Large intestine (tissue), 3 donors: Measurements from ENCODE around the gene NRXN2. TPM values are rescaled to one million over a fixed set of nuclear protein-coding genes. Genes with fewer than 3 reads are reported as not detected.

ENCODE experiments used
- DNase-seq, 2 donors: peaks; one replicate each; pipeline versions ENCODE4 v3.0.0 to v3.0.0-alpha.2; 2013
- H3K27ac ChIP-seq: one replicate; pipeline ENCODE4 v1.5.1; 2013; ENCODE audit warnings: low read length
- H3K27me3 ChIP-seq: 2 replicates; pipeline ENCODE4 v1.6.1; 2013; ENCODE audit warnings: low read length; ENCODE audit not compliant: control insufficient read depth, insufficient read depth
- H3K36me3 ChIP-seq: 2 replicates; pipeline ENCODE4 v1.6.1; 2013; ENCODE audit warnings: low read length; ENCODE audit not compliant: control insufficient read depth, insufficient read depth
- H3K4me1 ChIP-seq: one replicate; pipeline ENCODE4 v1.6.1; 2013; ENCODE audit warnings: low read length; ENCODE audit not compliant: control insufficient read depth, insufficient read depth
- H3K4me3 ChIP-seq: one replicate; pipeline ENCODE4 v1.5.1; 2013; ENCODE audit warnings: low read length
- H3K9me3 ChIP-seq: one replicate; pipeline ENCODE4 v1.6.1; 2013; ENCODE audit warnings: mild to moderate bottlenecking, low read depth, low read length, moderate library complexity; ENCODE audit not compliant: control insufficient read depth
- WGBS: methylation state at CpG from one replicate; pipeline ENCODE4 v1.1.5; 2013; ENCODE audit warnings: low lambda C conversion rate; ENCODE audit not compliant: insufficient coverage; 5-methylcytosine and 5-hydroxymethylcytosine counted together
- polyA plus RNA-seq: library from polyadenylated mRNA; unstranded; fragments of 120-200 nt; gene quantifications from one replicate; pipeline ENCODE4 v1.2.1, GENCODE V29; 2013

Gene NRXN2
- polyA plus RNA-seq, 1 donor, result 13.8 TPM

- Histone ChIP-seq H3K36me3 (no peaks in the 10 kb centered on the region), H3K27ac (no peak overlapping the region), H3K4me1 (peaks cover 19% of the 10 kb centered on the region), H3K9me3 (peaks cover 5% of the 10 kb centered on the region), H3K4me3 (no peak overlapping the region), H3K27me3 (peaks cover 72% of the 10 kb centered on the region)
- WGBS, result no CpG with 5 or more reads among the region's 9 CpGs
- no peak for DNase-seq
Observed at GRCh38 chr11:64720167-64720566, 2.8 kb downstream of the NRXN2 start.

GRCh38 chr11:64719406-64719805 is 3.6 kb downstream of the NRXN2 start:
- peaks cover 11% of the 10 kb centered on the region for H3K4me1 ChIP-seq
- no peak overlapping the region for H3K27ac ChIP-seq
- peaks cover 5% of the 10 kb centered on the region for H3K9me3 ChIP-seq
- DNase-seq, result no peak
- peaks cover 80% of the 10 kb centered on the region for H3K27me3 ChIP-seq
- no peaks in the 10 kb centered on the region for H3K36me3 ChIP-seq
- H3K4me3 ChIP-seq, result no peak overlapping the region
- WGBS, result no CpG with 5 or more reads among the region's 10 CpGs

- H3K27me3 ChIP-seq, result peaks cover 86% of the 10 kb centered on the region
- DNase-seq, result no peak
Observed at GRCh38 chr11:64718780-64719124, 4.2 kb downstream of the NRXN2 start.

GRCh38 chr11:64718084-64718779 is 4.8 kb downstream of the NRXN2 start:
- peaks cover 86% of the 10 kb centered on the region for H3K27me3 ChIP-seq
- H3K9me3 ChIP-seq, result peaks cover 1% of the 10 kb centered on the region
- peaks cover under 1% of the 10 kb centered on the region for H3K4me1 ChIP-seq
- WGBS, result 40% methylated on average over 1 of the region's 15 CpGs
- no peak overlapping the region for H3K4me3 ChIP-seq
- DNase-seq, result no peak
- H3K27ac ChIP-seq, result no peak overlapping the region
- H3K36me3 ChIP-seq, result no peaks in the 10 kb centered on the region

More at GRCh38 chr11:64718780-64719124, 4.2 kb downstream of the NRXN2 start:
- H3K4me1 ChIP-seq, result peaks cover 6% of the 10 kb centered on the region
- H3K9me3 ChIP-seq, result peaks cover 5% of the 10 kb centered on the region
- no peak overlapping the region for H3K27ac ChIP-seq
- H3K4me3 ChIP-seq, result no peak overlapping the region
- no peaks in the 10 kb centered on the region for H3K36me3 ChIP-seq
- WGBS, result 100% methylated on average over 2 of the region's 4 CpGs

- Histone ChIP-seq H3K4me3 (no peak overlapping the region), H3K36me3 (no peaks in the 10 kb centered on the region), H3K9me3 (no peaks in the 10 kb centered on the region), H3K4me1 (no peaks in the 10 kb centered on the region), H3K27ac (no peak overlapping the region), H3K27me3 (peaks cover 87% of the 10 kb centered on the region)
- WGBS, result no CpG with 5 or more reads among the region's 4 CpGs
- no peak for DNase-seq
Observed at GRCh38 chr11:64717268-64717578, 5.8 kb downstream of the NRXN2 start.

- Histone ChIP-seq H3K4me3 (no peak overlapping the region), H3K36me3 (no peaks in the 10 kb centered on the region), H3K4me1 (no peaks in the 10 kb centered on the region), H3K27me3 (peaks cover 87% of the 10 kb centered on the region), H3K27ac (no peak overlapping the region), H3K9me3 (no peaks in the 10 kb centered on the region)
- no CpG with 5 or more reads among the region's 21 CpGs for WGBS
- no peak for DNase-seq
Observed at GRCh38 chr11:64716473-64717267, 6.3 kb downstream of the NRXN2 start.

- peaks cover 87% of the 10 kb centered on the region for H3K27me3 ChIP-seq
Observed at GRCh38 chr11:64715756-64716472, 7.1 kb downstream of the NRXN2 start.

GRCh38 chr11:64715110-64715509 is 7.9 kb downstream of the NRXN2 start:
- WGBS, result no CpG with 5 or more reads among the region's 5 CpGs

More at GRCh38 chr11:64715756-64716472, 7.1 kb downstream of the NRXN2 start:
- no peak for DNase-seq
- WGBS, result no CpG with 5 or more reads among the region's 13 CpGs
- no peak overlapping the region for H3K4me3 ChIP-seq
- H3K27ac ChIP-seq, result no peak overlapping the region
- peaks cover 2% of the 10 kb centered on the region for H3K4me1 ChIP-seq
- no peaks in the 10 kb centered on the region for H3K36me3 ChIP-seq
- H3K9me3 ChIP-seq, result peaks cover 4% of the 10 kb centered on the region

GRCh38 chr11:64714666-64715065 is 8.3 kb downstream of the NRXN2 start:
- DNase-seq, result no peak
- H3K27me3 ChIP-seq, result peaks cover 89% of the 10 kb centered on the region
- WGBS, result no CpG with 5 or more reads among the region's 5 CpGs

More at GRCh38 chr11:64715110-64715509, 7.9 kb downstream of the NRXN2 start:
- Histone ChIP-seq H3K9me3 (peaks cover 4% of the 10 kb centered on the region), H3K4me1 (peaks cover 2% of the 10 kb centered on the region), H3K4me3 (no peak overlapping the region), H3K27ac (no peak overlapping the region), H3K36me3 (no peaks in the 10 kb centered on the region), H3K27me3 (peaks cover 87% of the 10 kb centered on the region)
- DNase-seq, result no peak

GRCh38 chr11:64713781-64714363 is 9.1 kb downstream of the NRXN2 start:
- no peak for DNase-seq
- H3K4me1 ChIP-seq, result peaks cover 2% of the 10 kb centered on the region
- H3K27me3 ChIP-seq, result peaks cover 87% of the 10 kb centered on the region
- H3K36me3 ChIP-seq, result no peaks in the 10 kb centered on the region
- peaks cover 4% of the 10 kb centered on the region for H3K9me3 ChIP-seq
- H3K27ac ChIP-seq, result no peak overlapping the region
- no CpG with 5 or more reads among the region's 39 CpGs for WGBS
- no peak overlapping the region for H3K4me3 ChIP-seq

More at GRCh38 chr11:64714666-64715065, 8.3 kb downstream of the NRXN2 start:
- Histone ChIP-seq H3K27ac (no peak overlapping the region), H3K36me3 (no peaks in the 10 kb centered on the region), H3K4me3 (no peak overlapping the region), H3K9me3 (peaks cover 4% of the 10 kb centered on the region), H3K4me1 (peaks cover 2% of the 10 kb centered on the region)
